SU-DHL-6 (cell line): Measurements from ENCODE around the gene RFESD.
A peak's percentile ranks its signal among the peaks of the same experiment; 100 is the strongest.
"Not testable (repeated sequence)": the region's sequence is repeated elsewhere in the genome, so short reads cannot be mapped to it uniquely, and the experiment has no call there.

ENCODE experiments used
- H2AFZ ChIP-seq: fragments of 200-600 bp; sonication (generic); 2 replicates; pipeline ENCODE4 v1.6.1; 2014; ENCODE audit warnings: low read depth, mild to moderate bottlenecking, moderate library complexity, mixed read lengths, antibody characterized with exemption, low read length; ENCODE audit not compliant: severe bottlenecking
- H3F3A ChIP-seq: fragments of 200-600 bp; shearing (Covaris generic); 2 replicates; pipeline ENCODE4 v1.6.0; 2016; ENCODE audit warnings: antibody characterized with exemption, mild to moderate bottlenecking; ENCODE audit not compliant: insufficient read depth
- H3K27ac ChIP-seq: fragments of 200-600 bp; sonication (generic); 2 replicates; pipeline ENCODE4 v1.5.1; 2016; ENCODE audit warnings: low read depth, mild to moderate bottlenecking, low read length, moderate library complexity, mixed read lengths
- H3K27me3 ChIP-seq: fragments of 200-600 bp; sonication (generic), shearing (Covaris generic); 2 replicates; pipeline ENCODE4 v1.6.0; 2014; ENCODE audit warnings: mild to moderate bottlenecking, low read length
- H3K36me3 ChIP-seq: fragments of 200-600 bp; sonication (generic); 2 replicates; pipeline ENCODE4 v1.6.1; 2014; ENCODE audit warnings: mild to moderate bottlenecking, low read length, mixed read lengths
- H3K4me2 ChIP-seq: fragments of 300-600, 200-600 bp; shearing (Covaris generic), sonication (generic); 2 replicates; pipeline ENCODE4 v1.6.0; 2014; ENCODE audit warnings: low read length, low read depth, mild to moderate bottlenecking; ENCODE audit not compliant: poor library complexity, severe bottlenecking
- H3K4me3 ChIP-seq: fragments of 200-600 bp; sonication (generic); 2 replicates; pipeline ENCODE4 v1.5.1; 2014; ENCODE audit warnings: antibody characterized with exemption, low read length, mild to moderate bottlenecking, mixed read lengths; ENCODE audit not compliant: insufficient read depth, poor library complexity, severe bottlenecking
- H3K79me2 ChIP-seq: fragments of 200-600 bp; sonication (generic); 2 replicates; pipeline ENCODE4 v1.6.1; 2014; ENCODE audit warnings: mild to moderate bottlenecking, low read length, moderate library complexity; ENCODE audit not compliant: insufficient read depth
- H3K9ac ChIP-seq: fragments of 200-600 bp; sonication (generic); 2 replicates; pipeline ENCODE4 v1.7.0; 2014; ENCODE audit warnings: mild to moderate bottlenecking, low read length
- H3K9me2 ChIP-seq: fragments of 200-600 bp; sonication (generic); replicated peaks from 2 replicates; pipeline ENCODE4 v1.6.1; 2014; ENCODE audit warnings: low read length; ENCODE audit not compliant: insufficient read depth
- H3K9me3 ChIP-seq: fragments of 200-600 bp; sonication (generic); 2 replicates; pipeline ENCODE4 v1.6.1; 2014; ENCODE audit warnings: low read length, mixed read lengths; ENCODE audit not compliant: insufficient read depth
- H4K20me1 ChIP-seq: fragments of 200-600 bp; sonication (generic); 2 replicates; pipeline ENCODE4 v1.6.1; 2014; ENCODE audit warnings: low read depth, mild to moderate bottlenecking, antibody characterized with exemption, low read length, moderate library complexity, mixed read lengths
- EZH2phosphoT487 ChIP-seq: fragments of 200-600 bp; sonication (generic), shearing (Covaris generic); conservative IDR thresholded peaks from 2 replicates; pipeline ENCODE4 v1.6.1; 2018; ENCODE audit warnings: mild to moderate bottlenecking, antibody characterized with exemption, low read length, moderate library complexity, mixed read lengths
- TF ChIP-seq, protein P1 (sequence below): fragments of 200-600 bp; sonication (generic); IDR thresholded peaks from one replicate; pipeline ENCODE4 v1.5.1; 2017; ENCODE audit warnings: antibody characterized with exemption, mild to moderate bottlenecking, low read length, moderate library complexity; ENCODE audit not compliant: insufficient read depth, poor library complexity, severe bottlenecking

Gene RFESD

DNA sequence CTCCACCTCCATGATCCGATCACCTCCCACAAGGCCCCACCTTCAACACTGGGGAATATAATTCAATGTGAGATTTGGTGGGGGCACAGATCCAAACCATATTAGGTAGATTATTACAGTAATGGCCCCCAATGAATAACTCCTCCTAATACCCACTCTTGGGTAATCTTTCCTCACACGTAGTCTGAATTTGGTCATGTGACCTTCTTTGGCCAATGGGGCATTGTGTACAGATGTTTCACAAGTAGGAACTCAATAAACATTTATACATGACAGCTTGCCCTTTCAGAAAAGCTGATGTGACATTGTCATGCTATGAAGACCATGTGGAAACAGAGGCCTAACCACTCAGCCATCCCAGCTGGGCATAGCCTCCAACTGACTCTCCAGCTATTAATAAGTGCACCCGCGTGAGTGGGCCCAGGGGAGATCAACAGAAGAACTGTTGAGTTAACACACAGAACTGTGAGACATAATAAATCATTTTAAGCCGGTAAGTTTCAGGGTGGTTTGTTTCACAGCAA lies 16.1 kb upstream of the RFESD start:
- TF ChIP-seq, protein P1, sequence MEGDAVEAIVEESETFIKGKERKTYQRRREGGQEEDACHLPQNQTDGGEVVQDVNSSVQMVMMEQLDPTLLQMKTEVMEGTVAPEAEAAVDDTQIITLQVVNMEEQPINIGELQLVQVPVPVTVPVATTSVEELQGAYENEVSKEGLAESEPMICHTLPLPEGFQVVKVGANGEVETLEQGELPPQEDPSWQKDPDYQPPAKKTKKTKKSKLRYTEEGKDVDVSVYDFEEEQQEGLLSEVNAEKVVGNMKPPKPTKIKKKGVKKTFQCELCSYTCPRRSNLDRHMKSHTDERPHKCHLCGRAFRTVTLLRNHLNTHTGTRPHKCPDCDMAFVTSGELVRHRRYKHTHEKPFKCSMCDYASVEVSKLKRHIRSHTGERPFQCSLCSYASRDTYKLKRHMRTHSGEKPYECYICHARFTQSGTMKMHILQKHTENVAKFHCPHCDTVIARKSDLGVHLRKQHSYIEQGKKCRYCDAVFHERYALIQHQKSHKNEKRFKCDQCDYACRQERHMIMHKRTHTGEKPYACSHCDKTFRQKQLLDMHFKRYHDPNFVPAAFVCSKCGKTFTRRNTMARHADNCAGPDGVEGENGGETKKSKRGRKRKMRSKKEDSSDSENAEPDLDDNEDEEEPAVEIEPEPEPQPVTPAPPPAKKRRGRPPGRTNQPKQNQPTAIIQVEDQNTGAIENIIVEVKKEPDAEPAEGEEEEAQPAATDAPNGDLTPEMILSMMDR = no peak
- TF ChIP-seq EZH2phosphoT487 = no peak
- no peak overlapping the region for H2AFZ ChIP-seq
- H3K4me2 ChIP-seq = no peak overlapping the region
- H3K9me2 ChIP-seq = no peaks in the 10 kb centered on the region
- no peaks in the 10 kb centered on the region for H3K27me3 ChIP-seq
- no peaks in the 10 kb centered on the region for H4K20me1 ChIP-seq
- H3K27ac ChIP-seq = no peak overlapping the region
- no peak overlapping the region for H3K9ac ChIP-seq
- no peaks in the 10 kb centered on the region for H3K79me2 ChIP-seq
- H3K4me3 ChIP-seq = no peak overlapping the region
- H3K36me3 ChIP-seq = no peaks in the 10 kb centered on the region
- H3K9me3 ChIP-seq = no peaks in the 10 kb centered on the region
- H3F3A ChIP-seq = no peaks in the 10 kb centered on the region

DNA sequence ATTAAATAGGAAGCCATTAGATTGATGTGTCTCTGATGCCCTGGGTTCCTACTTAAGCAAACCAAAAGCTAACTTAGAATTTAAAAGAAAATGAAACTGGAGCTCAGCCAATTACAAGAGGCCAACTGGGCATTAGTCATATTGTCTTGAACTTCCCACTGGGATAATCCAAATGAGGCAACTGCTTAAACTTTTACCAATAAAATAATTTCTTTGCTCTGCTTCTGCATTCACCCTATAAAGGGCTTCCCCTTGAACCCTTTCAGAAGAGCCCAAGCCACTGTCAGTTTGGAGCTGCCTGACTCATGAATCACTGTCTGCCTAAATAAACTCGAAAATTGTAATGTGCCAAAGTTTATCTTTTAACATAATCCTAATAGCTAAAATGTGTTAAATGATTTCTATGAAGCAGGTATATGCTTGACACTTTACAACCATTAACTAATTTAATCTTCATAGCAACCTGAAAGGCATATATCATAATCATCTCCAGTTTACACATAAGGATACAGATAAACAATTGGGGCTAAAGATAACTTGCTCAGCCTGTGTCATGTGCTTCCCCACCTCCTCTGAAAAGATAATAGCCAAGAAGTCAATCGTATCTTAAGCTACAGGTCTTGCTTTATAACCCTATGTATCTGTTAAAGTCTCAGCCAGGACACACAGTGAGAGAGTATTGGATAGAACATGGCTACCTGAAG lies 15.2 kb upstream of the RFESD start:
- H3K9me3 ChIP-seq = no peaks in the 10 kb centered on the region
- no peaks in the 10 kb centered on the region for H3K36me3 ChIP-seq
- TF ChIP-seq, protein P1 = no peak
- no peak for TF ChIP-seq EZH2phosphoT487
- no peak overlapping the region for H3K4me2 ChIP-seq
- H3K4me3 ChIP-seq = no peak overlapping the region
- no peak overlapping the region for H3K27ac ChIP-seq
- no peaks in the 10 kb centered on the region for H3F3A ChIP-seq
- H3K27me3 ChIP-seq = no peaks in the 10 kb centered on the region
- H3K9me2 ChIP-seq = no peaks in the 10 kb centered on the region
- H3K79me2 ChIP-seq = no peaks in the 10 kb centered on the region
- H2AFZ ChIP-seq = peak overlapping the region; percentile 42
- H4K20me1 ChIP-seq = no peaks in the 10 kb centered on the region
- no peak overlapping the region for H3K9ac ChIP-seq

DNA sequence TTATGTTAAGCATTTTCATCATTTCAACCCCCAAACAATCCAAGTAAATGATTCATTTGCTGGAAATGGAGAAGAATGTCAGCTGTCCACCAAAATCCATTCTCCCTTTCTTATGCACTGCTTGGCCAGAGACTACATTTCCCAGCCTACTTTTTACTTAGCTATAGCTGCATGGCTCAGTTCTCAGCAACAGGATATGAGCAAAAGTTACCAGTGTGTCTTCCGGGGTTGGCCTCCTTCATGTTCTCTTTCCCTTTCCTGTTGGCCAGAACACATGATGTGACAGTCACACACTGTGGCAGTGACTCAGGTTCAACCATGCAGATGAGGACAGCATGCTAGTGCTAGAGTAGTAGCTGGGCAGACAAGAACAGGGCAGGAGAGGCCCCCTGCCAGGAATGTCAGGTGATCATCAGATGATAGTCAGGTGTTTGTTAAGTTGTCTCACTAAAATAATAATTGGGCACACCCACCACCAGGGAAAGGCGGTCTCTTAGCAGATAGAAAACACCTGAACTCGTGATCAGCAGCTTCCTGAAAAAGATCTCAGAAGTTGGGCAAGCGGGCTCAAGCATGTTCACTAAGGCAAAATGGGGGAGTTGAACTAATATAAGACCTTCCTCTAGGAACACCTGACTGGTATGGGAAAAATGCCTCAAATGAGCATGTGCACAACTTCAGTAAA lies 14.4 kb upstream of the RFESD start:
- no peak overlapping the region for H3K4me2 ChIP-seq
- no peaks in the 10 kb centered on the region for H3K27me3 ChIP-seq
- no peak for TF ChIP-seq EZH2phosphoT487
- TF ChIP-seq, protein P1 = no peak
- peak overlapping the region; percentile 42 for H2AFZ ChIP-seq
- H3K9me3 ChIP-seq = no peaks in the 10 kb centered on the region
- no peaks in the 10 kb centered on the region for H3K79me2 ChIP-seq
- H4K20me1 ChIP-seq = no peaks in the 10 kb centered on the region
- H3K4me3 ChIP-seq = no peak overlapping the region
- no peak overlapping the region for H3K27ac ChIP-seq
- no peaks in the 10 kb centered on the region for H3K36me3 ChIP-seq
- no peak overlapping the region for H3K9ac ChIP-seq
- H3F3A ChIP-seq = no peaks in the 10 kb centered on the region
- no peaks in the 10 kb centered on the region for H3K9me2 ChIP-seq

DNA sequence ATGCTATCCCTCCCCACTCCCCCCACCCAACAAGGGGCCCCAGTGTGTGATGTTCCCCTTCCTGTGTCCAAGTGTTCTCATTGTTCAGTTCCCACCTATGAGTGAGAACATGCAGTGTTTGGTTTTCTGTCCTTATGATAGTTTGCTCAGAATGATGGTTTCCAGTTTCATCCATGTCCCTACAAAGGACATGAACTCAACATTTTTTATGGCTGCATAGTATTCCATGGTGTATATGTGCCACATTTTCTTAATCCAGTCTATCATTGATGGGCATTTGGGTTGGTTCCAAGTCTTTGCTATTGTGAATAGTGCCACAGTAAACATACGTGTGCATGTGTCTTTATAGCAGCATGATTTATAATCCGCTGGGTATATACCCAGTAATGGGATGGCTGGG lies 13.6 kb upstream of the RFESD start:
- not testable (repeated sequence) for H3K27me3 ChIP-seq, H3K36me3 ChIP-seq, H3K9ac ChIP-seq, H3F3A ChIP-seq, H3K9me2 ChIP-seq, H4K20me1 ChIP-seq, H3K4me3 ChIP-seq, H2AFZ ChIP-seq, H3K27ac ChIP-seq, H3K9me3 ChIP-seq, H3K79me2 ChIP-seq, H3K4me2 ChIP-seq
